HT1080 (cell line): ENCODE measurements around the gene MYL12A. TPM values are rescaled to one million over a fixed set of nuclear protein-coding genes. Genes with fewer than 3 reads are reported as not detected.
"Not testable (repeated sequence)": the region's sequence is repeated elsewhere in the genome, so short reads cannot be mapped to it uniquely, and the experiment has no call there.

Experiments
- DNase-seq: peaks from one replicate; pipeline ENCODE4 v3.0.0-alpha.2; 2015; ENCODE audit warnings: low read depth
- polyA plus RNA-seq, 2 experiments: library from polyadenylated mRNA; depleted of rRNA; stranded (reverse); fragments of >200 nt; gene quantifications; 2 replicates each; pipeline ENCODE4 v1.2.3, GENCODE V29; 2015
- total RNA-seq: library from RNA; depleted of rRNA; stranded (reverse); fragments of >200 nt; shearing (Covaris generic); gene quantifications from 2 replicates; pipeline ENCODE4 v1.2.3, GENCODE V29; 2014; rRNA removed

The MYL12A gene
- total RNA-seq, result 521 and 591 TPM in 2 replicates
- polyA plus RNA-seq (2015; cell fraction: cytosol; rRNA removed), result 378 and 405 TPM in 2 replicates
- 254 and 260 TPM in 2 replicates for polyA plus RNA-seq (2015; cell fraction: nucleus; rRNA removed)

DNA sequence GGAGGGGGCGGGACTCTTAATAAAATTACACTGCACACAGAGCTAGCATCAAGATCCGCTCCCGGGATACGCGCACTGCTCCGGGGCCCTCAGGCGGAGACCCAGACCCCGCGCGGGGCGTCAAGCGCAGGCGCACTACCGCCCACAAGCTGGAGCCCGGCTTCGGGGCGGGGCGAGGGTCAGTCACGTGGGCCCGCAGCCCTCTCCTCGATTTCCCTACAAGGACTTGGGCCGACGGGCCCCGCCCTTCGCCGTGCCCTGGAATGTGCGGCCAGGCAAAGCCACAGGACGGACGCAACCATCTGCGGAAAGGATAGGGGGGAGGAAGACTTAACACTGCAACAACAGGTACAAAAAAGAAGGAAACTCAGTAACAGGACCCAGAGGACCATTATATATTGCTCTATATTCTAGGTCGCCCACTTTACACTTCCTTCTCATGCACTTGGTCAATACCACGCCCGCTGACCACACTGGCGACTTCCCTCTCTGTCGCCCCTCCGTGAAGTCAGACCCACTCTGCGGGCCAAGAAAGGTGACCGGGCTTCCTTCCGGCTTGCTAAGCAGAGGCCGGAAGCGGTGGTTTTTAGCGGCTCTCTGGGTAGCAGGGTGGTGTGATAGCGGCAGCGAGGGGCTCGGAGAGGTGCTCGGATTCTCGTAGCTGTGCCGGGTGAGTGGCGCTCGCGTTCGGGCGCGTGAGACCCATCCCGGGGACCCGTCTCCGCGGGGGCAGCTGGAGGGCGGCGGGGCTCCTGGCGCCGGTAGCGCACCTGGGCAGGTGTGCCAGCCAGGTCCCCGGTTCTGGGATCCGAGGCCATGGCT lies at the start of gene MYL12A:
MYL12A (plus strand) TSS at position 562 of the 822 bp plus-strand sequence. CDS start 5,447 bp downstream, outside the sequence.
- peak; percentile 98 for DNase-seq

DNA sequence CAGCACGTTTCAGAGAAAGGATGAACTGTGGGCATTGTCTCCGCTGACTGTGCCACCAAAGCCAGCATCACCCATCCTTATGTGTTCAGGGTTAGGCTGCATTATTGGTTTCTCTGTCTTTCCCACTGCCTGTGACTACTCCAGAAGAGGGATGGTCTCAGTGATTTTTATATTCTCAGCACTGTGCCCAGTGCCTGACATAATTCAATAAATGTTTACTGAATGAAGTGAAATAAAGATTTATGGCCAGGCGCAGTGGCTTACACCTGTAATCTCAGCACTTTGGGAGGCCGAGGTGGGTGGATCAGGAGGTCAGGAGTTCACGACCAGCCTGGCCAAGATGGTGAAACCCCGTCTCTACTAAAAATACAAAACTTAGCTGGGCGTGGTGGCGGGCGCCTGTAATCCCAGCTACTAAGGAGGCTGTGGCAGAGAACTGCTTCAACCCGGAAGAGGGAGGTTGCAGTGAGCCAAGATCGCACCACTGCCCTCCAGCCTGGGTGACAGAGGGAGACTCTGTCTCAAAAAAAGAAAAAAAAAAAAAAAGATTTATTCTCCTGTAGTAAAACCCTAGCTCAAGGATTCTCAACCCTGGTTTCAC lies 49.2 kb upstream of the MYL12A start:
- DNase-seq, result not testable (repeated sequence)

DNA sequence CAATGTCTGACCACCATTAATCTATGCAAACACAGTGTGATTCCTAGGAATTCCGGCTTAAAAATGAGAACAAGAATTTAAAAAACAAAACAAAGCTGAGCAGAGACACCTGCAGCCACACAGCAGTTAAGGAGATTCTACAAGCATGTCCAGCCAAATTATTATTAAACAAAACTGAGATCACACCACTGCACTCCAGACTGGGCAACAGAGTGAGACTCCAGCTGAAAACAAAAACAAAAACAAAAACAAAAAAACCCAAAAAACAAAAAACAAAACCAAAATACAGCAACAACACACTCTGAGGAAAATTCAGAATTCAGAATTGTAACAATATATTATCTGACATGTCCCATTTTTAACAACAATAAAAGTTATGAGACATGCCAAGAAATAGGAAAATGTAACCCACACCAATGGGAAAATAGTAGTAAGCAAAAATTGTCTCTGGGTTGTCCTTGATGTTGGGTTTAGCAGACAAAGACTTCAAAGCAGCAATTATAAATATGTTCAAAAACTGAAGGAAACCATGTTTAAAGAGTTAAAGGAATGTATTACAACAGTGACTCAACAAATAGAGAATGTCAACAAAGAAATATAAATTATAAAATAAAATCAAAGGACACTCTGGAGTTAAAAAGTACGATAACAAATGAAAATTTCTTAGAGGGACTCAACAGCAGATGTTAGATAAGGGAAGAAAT lies 47.5 kb upstream of the MYL12A start:
- no peak for DNase-seq

DNA sequence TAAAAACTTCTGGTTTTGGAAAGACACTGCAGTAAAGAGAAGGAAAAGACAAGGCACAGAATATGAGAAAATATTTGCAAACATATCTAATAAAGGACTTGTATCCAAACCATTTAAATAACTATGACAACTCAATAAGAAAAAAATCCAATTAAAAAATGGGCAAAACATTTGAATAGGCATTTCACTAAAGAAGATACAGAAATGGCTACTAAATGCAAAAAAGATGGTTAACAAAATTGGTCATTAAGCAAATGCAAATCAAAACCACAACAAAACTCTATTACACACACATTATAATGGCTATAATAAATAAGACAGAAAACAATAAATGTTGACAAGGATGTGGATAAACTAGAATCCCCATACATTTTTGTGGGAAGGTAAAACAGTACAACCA lies 42.4 kb upstream of the MYL12A start:
- DNase-seq, result no peak

DNA sequence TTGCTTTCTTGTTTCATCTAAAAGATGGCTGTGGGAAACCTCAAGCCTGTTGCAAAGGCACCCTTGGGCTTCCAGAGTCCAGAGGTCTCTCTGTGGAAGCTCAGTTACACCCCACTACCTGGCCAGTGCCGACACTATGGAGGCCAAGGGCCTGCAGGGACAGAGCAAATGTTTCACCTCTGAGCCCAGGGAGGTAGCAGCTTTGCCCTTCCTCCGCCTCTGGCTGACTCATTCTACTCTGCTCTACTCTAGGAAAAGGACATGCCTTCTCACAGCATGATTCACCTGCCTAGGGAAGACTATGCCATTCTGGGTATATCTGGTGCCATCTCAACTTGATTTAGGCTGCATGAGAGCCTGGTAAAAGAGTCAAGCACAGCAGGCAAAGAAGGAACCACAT lies 40.0 kb upstream of the MYL12A start:
- DNase-seq, result peak; percentile 51

DNA sequence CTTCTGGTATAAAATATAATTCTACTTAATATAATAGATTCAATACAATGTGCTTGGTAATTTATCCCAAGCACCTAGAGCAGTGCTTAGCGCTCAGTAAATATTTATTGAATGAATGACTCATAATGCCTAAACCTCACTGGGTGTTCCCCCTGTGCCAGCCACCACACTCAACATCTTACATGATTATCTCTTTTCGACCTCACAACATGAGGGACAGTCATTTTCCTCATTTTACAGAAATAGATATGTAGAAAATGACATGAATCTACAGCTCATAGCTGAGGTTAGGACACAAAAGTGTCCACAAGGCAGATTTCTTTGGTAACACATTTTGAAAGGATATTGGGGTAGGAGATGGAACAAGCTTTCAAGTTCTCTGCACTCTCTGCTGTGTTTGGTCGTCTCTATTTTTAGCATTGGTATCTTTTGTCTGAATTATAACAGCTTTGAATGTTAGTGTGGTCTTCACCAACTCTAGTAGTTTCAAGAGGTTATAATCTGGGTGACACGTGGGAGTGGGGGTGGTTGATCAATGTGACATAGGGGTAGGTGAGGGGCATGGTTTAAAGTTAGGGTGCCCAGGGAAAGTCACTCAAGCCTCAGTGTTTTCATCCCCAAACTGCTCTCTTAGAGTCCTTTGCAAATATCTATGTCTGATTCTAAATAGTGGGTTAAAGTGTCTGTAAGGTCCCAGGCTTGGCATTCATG lies 37.6 kb upstream of the MYL12A start:
- no peak for DNase-seq

DNA sequence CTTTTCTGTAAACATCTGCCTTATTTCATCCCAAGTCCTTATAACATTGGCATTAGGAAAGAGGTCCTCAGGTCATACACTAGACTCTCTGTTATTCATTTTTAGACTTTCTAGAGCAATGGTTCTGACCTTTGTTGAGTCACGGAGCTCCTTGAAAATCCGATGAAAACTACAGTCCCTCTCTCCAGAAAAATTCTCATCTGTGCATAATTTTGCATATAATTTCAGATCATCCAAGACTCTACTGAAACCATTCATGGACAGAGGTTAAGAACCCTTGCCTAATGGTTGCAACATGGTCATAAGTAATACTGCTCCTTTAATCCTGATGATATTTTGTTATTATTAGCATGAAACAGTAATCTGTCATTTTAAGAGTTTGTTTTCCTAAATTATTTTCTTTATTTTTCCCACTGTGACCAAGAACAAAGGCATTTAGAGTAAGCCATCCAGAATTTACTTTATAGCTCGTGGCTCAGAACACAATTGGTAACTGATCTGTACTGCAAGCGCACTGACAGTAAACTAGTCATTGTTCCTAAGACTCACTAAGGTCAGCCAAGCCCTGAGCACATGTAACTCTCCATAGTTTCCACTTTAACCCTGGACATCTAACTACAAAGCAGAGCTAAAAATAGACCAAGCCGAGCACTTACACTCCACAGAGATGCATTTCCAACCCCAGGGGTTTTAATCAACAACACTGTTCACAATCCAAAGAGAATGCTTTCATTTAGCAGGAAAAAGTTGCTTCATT lies 36.2 kb upstream of the MYL12A start:
- DNase-seq, result no peak

DNA sequence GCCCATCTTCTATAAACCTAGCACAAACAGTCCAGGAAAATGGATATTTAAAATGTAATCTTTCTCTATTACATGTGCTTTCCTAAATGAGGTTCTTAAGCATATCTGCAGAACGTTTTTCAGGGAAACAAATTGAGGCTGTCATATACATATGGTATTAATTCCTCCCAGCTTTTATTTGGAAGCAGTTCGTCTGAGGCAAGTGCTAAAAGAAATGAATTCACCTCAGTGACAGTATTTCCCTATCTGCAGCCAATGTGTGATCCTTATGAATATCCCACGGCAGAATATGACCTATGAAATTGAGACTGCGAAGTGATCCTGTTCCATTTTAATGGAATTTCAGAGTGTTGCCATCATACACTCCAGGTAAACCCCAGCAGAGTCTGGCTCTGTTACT lies 34.9 kb upstream of the MYL12A start:
- DNase-seq, result no peak

DNA sequence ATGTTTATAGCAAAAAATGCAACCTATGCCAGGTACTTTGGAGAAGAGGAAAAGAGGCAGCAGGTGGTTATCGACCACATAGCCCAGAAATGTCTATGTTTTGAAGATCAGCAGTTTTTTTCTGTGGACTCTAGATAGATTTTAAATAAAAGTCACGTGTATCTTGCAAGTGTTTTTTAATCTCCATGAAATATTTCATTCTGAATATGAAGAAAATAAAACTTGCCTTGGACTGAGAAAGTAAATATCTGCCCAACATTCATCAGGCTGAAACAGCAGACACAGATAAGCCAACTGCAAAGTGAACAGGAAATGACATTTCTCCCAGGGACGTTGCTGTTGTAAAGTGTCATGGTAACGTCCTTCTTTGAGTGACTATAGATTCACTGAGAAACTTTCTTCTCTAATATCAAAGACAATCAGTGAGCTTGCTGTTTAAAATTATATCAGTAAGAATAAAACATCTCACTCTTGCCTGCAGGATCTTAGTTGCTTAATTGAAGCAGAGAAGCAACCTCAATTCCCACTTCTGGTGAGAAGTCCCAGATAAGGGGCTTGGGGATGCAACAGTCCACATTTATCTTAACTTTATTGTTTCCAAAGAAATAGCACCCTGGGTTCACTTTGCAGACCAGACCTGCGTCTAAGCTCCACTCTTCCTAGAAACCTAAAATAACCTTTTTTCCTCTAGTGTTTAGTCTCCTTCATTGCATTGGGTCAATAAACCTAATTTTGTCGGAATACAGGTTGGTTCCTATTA lies 34.1 kb upstream of the MYL12A start:
- DNase-seq, result peak; percentile 15

DNA sequence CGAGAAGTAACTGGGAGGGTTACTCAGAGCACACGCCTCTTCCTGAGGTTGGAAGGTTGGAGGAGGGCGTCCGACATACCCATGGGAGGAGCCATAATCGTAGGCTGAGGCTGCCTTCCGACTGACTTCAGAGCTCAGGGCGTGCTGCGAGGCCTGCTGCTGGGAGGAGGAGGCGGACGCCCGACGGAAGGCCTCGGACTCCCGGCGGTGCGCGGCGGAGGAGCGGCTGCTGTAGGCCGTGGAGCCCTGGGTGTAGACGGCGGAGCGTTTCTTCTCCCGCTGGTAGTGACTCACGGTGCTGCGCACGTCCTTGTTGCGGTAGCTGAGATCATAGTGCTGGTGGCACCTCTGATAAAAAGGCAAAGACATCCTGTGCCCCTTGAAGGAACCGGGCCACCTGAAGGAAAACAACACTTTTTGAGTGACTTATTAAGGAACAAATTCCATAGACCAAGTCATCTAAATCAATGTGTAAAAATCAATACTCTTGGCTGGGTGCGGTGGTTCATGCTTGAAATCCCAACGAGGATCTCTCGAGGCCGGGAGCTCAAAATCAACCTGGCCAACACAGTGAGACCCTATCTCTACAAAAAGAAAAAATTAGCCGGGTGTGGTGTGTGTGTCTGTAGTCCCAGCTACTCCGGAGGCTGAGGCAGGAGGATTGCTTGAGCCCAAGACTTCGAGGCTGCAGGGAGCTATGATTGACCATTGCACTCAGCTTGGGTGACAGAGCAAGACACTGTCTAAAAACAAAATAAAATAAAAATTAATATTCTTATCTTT lies 32.6 kb upstream of the MYL12A start:
- no peak for DNase-seq

DNA sequence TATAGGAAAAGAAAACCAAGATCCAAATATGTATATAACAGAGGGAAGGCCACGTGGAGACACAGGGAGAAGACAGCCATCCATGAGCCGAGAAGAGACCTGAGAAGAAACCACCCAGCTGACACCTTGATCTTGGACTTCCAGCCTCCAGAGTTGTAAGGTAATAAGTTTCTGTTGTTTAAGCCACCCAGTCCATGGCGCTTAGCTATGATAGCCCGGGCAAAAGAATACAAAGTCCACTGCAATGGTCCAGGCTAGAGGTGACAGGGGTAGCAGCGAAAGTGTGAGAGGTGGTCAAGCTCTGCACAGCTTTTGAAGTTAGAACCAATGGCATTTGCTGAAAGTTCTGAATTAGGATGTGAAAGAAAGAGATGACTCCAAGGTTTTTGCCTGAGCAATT lies 30.6 kb upstream of the MYL12A start:
- DNase-seq, result no peak

DNA sequence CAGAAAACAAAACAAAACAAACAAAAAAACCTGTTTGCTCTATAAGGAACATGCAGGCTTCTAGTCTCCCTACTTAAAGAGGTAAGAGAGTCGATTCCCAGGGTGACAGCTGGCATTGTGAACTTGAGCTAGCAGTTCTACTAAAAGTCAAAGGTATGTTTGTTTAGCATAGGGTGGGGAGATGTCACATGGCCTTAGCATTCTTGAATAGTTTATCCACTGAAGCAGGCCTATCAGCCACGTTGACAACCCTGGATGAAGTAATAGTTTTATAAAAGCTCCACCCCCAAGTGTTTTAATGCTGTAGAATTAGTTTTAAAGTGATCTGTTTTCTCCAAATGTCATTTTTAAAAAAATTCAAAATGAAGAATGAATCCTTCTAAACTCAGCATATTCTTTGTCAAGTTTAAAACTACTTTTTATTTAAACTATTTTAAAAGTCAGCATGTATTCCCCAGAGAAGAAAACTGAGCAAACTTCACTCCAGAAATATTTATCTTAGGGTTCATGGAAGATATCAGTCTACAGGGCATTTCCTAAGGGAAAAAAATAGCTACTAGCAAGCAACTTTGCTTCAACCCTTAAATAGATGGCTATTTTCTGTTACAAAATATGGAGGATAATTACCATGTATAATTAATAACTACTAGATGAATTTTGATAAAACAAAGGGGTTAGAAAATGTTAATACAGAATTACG lies 29.5 kb upstream of the MYL12A start:
- DNase-seq, result no peak

DNA sequence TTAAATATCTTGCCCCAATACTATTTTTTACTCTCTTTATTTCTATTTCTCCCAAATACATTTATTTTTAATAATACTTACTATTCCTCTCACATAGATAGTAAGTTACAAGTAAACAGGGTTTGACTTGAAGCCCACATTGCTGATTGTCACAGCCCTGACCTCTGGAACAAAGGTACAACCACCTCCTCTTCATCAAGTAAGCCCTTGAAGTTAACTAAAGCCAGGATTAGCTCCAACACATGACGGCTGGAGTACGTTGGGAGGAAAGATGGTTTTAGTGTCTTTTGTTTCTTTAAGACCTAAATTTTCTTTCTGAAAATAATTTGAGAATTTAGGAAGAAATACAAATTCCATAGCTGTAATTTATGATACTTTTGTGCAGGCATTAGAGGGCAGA lies 28.8 kb upstream of the MYL12A start:
- DNase-seq, result no peak

DNA sequence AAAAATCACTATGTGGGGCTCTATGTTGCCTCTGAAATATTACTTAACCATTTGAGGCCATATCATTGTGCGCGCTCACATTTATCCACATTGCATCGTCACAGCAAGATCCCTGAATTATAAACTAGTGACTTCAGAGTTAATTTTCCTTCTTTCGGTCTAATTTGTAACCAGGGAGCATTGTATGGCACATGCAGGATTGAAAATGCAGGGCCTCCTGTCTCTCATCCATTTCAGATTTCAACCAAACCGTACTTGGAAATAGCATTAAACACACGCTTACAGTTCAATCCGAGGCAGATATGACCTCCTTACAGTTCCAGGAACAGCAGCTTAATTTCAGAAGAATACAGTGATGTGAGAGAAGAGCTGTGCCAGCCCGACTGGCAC lies 28.4 kb upstream of the MYL12A start:
- DNase-seq, result no peak

DNA sequence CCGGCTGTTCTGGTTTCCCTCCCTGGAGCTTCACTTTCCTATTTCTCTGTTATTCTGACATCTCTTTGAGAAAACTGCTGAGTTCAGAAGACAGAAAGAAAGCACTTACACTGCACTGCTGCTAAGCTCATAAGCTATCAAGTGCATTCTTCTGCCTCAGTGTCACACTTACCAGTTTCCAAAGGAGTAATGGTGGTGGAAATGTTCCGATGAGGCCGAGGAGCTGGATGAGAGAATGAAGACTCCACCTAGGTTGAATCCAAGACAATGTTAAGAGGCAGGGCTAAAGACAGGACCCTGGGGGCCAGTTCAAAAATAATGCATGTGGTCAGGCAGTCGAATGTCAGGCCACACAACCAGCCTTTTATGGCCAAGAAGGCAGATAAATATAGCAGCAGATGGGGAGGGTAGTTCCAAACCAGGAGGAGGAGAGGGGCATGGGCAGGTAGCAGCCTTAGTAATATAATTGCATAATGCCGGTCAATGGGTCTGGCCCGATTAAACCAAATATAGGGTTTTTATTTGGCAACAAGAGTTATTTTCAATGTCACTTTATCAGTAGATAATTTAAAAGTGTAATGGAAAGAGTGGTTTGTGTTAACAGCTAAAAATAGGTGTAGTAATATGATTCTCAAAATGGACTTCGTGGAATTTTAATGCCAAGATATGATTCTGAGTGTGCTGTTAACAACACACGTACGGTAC lies 27.8 kb upstream of the MYL12A start, which contains the start of gene MYOM1:
MYOM1 (minus strand) TSS at position 338 of the 705 bp plus-strand sequence. CDS start 4,745 bp downstream, outside the sequence.
- no peak for DNase-seq

DNA sequence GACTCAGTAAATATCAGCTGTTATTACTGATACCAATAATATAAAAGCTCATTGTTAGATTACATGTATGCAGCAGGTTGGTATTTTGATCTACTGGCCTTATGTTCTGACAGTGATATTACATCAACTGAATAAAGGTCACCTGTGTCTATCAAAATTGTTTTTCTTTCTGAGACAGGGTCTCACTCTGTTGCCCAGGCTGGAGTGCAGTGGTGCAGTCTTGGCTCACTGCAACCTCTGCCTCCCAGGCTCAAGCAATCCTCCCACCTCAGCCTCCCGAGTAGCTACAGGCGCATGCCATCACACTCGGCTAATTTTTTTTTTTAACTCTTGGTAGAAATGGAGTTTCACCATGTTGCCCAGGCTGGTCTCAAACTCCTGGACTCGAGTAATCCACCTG lies 26.7 kb upstream of the MYL12A start:
- DNase-seq, result not testable (repeated sequence)

DNA sequence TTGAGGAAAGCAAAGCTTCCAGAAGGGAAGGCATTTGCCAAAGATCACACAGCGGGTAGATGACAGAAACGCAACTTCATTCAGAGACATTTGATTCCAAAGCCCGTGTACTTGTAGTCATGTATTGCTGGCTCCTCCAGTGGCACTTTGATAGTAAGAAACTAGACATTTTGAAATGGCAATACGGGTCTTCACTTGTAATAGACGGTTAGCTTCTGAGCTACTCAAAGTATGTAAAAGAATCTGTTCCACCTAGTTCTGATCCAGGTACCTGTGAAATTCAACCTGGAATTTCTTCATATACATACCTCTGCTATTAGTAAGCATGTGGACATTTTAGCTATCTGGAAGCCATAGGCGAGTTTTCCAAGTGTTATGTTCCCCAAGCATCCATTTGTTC lies 26.1 kb upstream of the MYL12A start:
- no peak for DNase-seq

DNA sequence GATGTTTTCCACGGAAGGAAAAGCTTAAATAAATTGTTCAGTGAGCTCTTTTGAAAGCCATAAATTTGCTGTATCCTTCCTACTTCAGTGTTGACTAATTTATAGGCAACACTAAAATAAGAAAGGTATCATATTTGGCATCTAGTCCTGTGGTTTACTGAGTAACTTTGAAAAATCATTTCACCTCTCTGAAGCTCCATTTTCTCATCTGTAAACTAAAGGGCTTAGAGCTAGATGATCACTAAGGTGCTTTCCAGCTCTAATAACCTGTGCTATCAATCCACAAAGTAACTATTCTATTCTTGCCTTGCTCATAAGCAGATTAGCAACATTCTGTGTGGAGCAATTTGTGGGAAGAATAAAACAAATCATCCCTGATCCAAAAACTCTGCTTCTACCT lies 24.2 kb upstream of the MYL12A start:
- no peak for DNase-seq
